Mesenchymal stem cell (in vitro differentiated cells and primary cell): ENCODE measurements around the gene DIPK1A.

ENCODE experiments used
- DNase-seq: peaks from one replicate; pipeline ENCODE4 v3.0.0-alpha.2; 2013
- H2AFZ ChIP-seq: one replicate; pipeline ENCODE4 v1.6.1; 2013; ENCODE audit warnings: low read depth, mild to moderate bottlenecking, control low read depth, inconsistent platforms, low read length, moderate library complexity
- H2AK5ac ChIP-seq: 2 replicates; pipeline ENCODE4 v1.6.1; 2013; ENCODE audit warnings: low read length, moderate library complexity, mild to moderate bottlenecking, inconsistent platforms; ENCODE audit not compliant: severe bottlenecking
- H2BK120ac ChIP-seq: one replicate; pipeline ENCODE4 v1.6.1; 2013; ENCODE audit warnings: low read depth, mild to moderate bottlenecking, inconsistent platforms, low read length, moderate library complexity
- H2BK12ac ChIP-seq, 2 experiments: one replicate each; pipeline ENCODE4 v1.6.1; 2013; ENCODE audit warnings: inconsistent platforms in 2 of 2, low read length in 2 of 2, mild to moderate bottlenecking in 2 of 2, moderate library complexity in 2 of 2, control low read depth in 1 of 2
- H2BK15ac ChIP-seq: one replicate; pipeline ENCODE4 v1.6.1; 2013; ENCODE audit warnings: mild to moderate bottlenecking, low read depth, inconsistent platforms; ENCODE audit not compliant: poor library complexity, severe bottlenecking
- H2BK5ac ChIP-seq: 2 replicates; pipeline ENCODE4 v1.6.1; 2013; ENCODE audit warnings: low read depth, mild to moderate bottlenecking, low read length, control low read depth, inconsistent platforms; ENCODE audit not compliant: poor library complexity, severe bottlenecking
- H3K14ac ChIP-seq, 2 experiments: one replicate each; pipeline ENCODE4 v1.6.1; 2013; ENCODE audit warnings: inconsistent platforms in 2 of 2, low read length in 2 of 2, control low read depth in 1 of 2, mild to moderate bottlenecking in 1 of 2, moderate library complexity in 1 of 2
- H3K18ac ChIP-seq, 2 experiments: one replicate each; pipeline ENCODE4 v1.6.1; 2013; ENCODE audit warnings: inconsistent platforms in 2 of 2, low read length in 2 of 2, control low read depth in 1 of 2, low read depth in 1 of 2, mild to moderate bottlenecking in 1 of 2
- H3K23ac ChIP-seq, 2 experiments: one replicate each; pipeline ENCODE4 v1.6.1; 2013; ENCODE audit warnings: inconsistent platforms in 2 of 2, low read length in 2 of 2, mild to moderate bottlenecking in 2 of 2, moderate library complexity in 2 of 2, control low read depth in 1 of 2
- H3K27ac ChIP-seq: 2 replicates; pipeline ENCODE4 v1.5.1; 2013; ENCODE audit warnings: mild to moderate bottlenecking, moderate library complexity, low read length, control low read depth, inconsistent platforms; ENCODE audit not compliant: poor library complexity, severe bottlenecking
- H3K27me3 ChIP-seq, 2 experiments: 2 replicates each; pipeline versions ENCODE4 v1.6.1 to v1.7.0; 2013; ENCODE audit warnings: low read length in 2 of 2, mild to moderate bottlenecking in 2 of 2, moderate library complexity in 2 of 2, control low read depth in 1 of 2, inconsistent platforms in 1 of 2; ENCODE audit not compliant: control insufficient read depth in 1 of 2, insufficient read depth in 1 of 2
- H3K36me3 ChIP-seq, 2 experiments: 2 replicates each; pipeline versions ENCODE4 v1.6.1 to v1.7.0; 2013; ENCODE audit warnings: low read length in 2 of 2, control low read depth in 1 of 2, inconsistent platforms in 1 of 2, low read depth in 1 of 2, mild to moderate bottlenecking in 1 of 2; ENCODE audit not compliant: insufficient read depth in 2 of 2, control insufficient read depth in 1 of 2
- H3K4ac ChIP-seq, 2 experiments: one replicate each; pipeline ENCODE4 v1.6.1; 2013; ENCODE audit warnings: inconsistent platforms in 2 of 2, low read length in 2 of 2, mild to moderate bottlenecking in 2 of 2, moderate library complexity in 2 of 2, control low read depth in 1 of 2, low read depth in 1 of 2
- H3K4me1 ChIP-seq: 2 replicates; pipeline ENCODE4 v1.6.1; 2013; ENCODE audit warnings: low read depth, low read length, control low read depth; ENCODE audit not compliant: control insufficient read depth, insufficient read depth
- H3K4me2 ChIP-seq: 2 replicates; pipeline ENCODE4 v1.6.1; 2013; ENCODE audit warnings: low read length, mild to moderate bottlenecking, inconsistent platforms; ENCODE audit not compliant: poor library complexity, severe bottlenecking
- H3K4me3 ChIP-seq, 2 experiments: 2 replicates each; pipeline versions ENCODE4 v1.5.1 to v1.7.0; 2013; ENCODE audit warnings: low read length in 2 of 2, mild to moderate bottlenecking in 2 of 2, control low read depth in 1 of 2, low read depth in 1 of 2; ENCODE audit not compliant: insufficient read depth in 1 of 2
- H3K79me1 ChIP-seq: replicated peaks from 2 replicates; pipeline ENCODE4 v1.6.1; 2013; ENCODE audit warnings: mild to moderate bottlenecking, control low read depth, low read length, inconsistent platforms; ENCODE audit not compliant: poor library complexity, severe bottlenecking
- H3K9ac ChIP-seq: 2 replicates; pipeline ENCODE4 v1.7.0; 2013; ENCODE audit warnings: mild to moderate bottlenecking, low read length, moderate library complexity
- H3K9me3 ChIP-seq: 2 replicates; pipeline ENCODE4 v1.7.0; 2013; ENCODE audit warnings: mild to moderate bottlenecking, low read length; ENCODE audit not compliant: control insufficient read depth
- H4K8ac ChIP-seq: one replicate; pipeline ENCODE4 v1.6.1; 2013; ENCODE audit warnings: inconsistent platforms, mild to moderate bottlenecking, low read length, moderate library complexity
- H4K91ac ChIP-seq: one replicate; pipeline ENCODE4 v1.6.1; 2013; ENCODE audit warnings: mild to moderate bottlenecking, low read length, inconsistent platforms
- WGBS: methylation state at CpG from one replicate; pipeline ENCODE4 v1.1.7; 2013; ENCODE audit warnings: mixed read lengths; 5-methylcytosine and 5-hydroxymethylcytosine counted together

DIPK1A gene

GRCh38 chr1:92956254-92957029, 4.8 kb downstream of the DIPK1A start:
- Histone ChIP-seq H2BK15ac (no peak overlapping the region), H3K14ac (no peak overlapping the region)

GRCh38 chr1:92953491-92953890, 7.8 kb downstream of the DIPK1A start:
- H3K36me3 ChIP-seq: no peaks in the 10 kb centered on the region
- H3K79me1 ChIP-seq: peaks cover 1% of the 10 kb centered on the region
- no peak overlapping the region for H2AK5ac ChIP-seq
- whole genome bisulfite sequencing: 100% methylated on average over 1 of the region's 3 CpGs
- H2AFZ ChIP-seq: no peak overlapping the region
- H3K27me3 ChIP-seq: no peaks in the 10 kb centered on the region
- no peaks in the 10 kb centered on the region for H3K4me1 ChIP-seq
- H2BK5ac ChIP-seq: no peak overlapping the region
- H2BK15ac ChIP-seq: no peak overlapping the region
- H4K91ac ChIP-seq: no peak overlapping the region
- H2BK120ac ChIP-seq: no peak overlapping the region
- no peak overlapping the region for H3K9ac ChIP-seq
- H3K14ac ChIP-seq: no peak overlapping the region
- H3K9me3 ChIP-seq: no peaks in the 10 kb centered on the region
- no peak overlapping the region for H3K4me2 ChIP-seq
- H3K27ac ChIP-seq: no peak overlapping the region
- no peak overlapping the region for H3K23ac ChIP-seq
- DNase-seq: no peak
- H3K4ac ChIP-seq: no peak overlapping the region
- no peak overlapping the region for H3K18ac ChIP-seq
- H3K4me3 ChIP-seq: no peak overlapping the region
- no peak overlapping the region for H2BK12ac ChIP-seq
- no peak overlapping the region for H4K8ac ChIP-seq

More at GRCh38 chr1:92956254-92957029, 4.8 kb downstream of the DIPK1A start:
- Histone ChIP-seq H3K4me3 (no peak overlapping the region), H3K23ac (no peak overlapping the region), H3K36me3 (no peaks in the 10 kb centered on the region), H3K9ac (no peak overlapping the region), H2BK5ac (no peak overlapping the region), H2BK120ac (no peak overlapping the region), H3K4me1 (peaks cover 2% of the 10 kb centered on the region), H3K4ac (no peak overlapping the region), H3K79me1 (peaks cover 1% of the 10 kb centered on the region), H3K27ac (no peak overlapping the region), H4K8ac (no peak overlapping the region), H3K9me3 (no peaks in the 10 kb centered on the region), H3K18ac (no peak overlapping the region), H2AK5ac (no peak overlapping the region), H2AFZ (no peak overlapping the region), H3K27me3 (no peaks in the 10 kb centered on the region), H2BK12ac (no peak overlapping the region), H4K91ac (no peak overlapping the region), H3K4me2 (no peak overlapping the region)
- no peak for DNase-seq
- WGBS: 58% methylated on average over 2 of the region's 2 CpGs

GRCh38 chr1:92952714-92953113, 8.5 kb downstream of the DIPK1A start:
- no CpG with 5 or more reads among the region's 1 CpG for WGBS
- no peak overlapping the region for H3K4ac ChIP-seq
- H3K4me1 ChIP-seq: no peaks in the 10 kb centered on the region
- no peak overlapping the region for H3K4me2 ChIP-seq
- H4K91ac ChIP-seq: no peak overlapping the region
- H3K27ac ChIP-seq: no peak overlapping the region
- H2BK120ac ChIP-seq: no peak overlapping the region
- H2BK5ac ChIP-seq: no peak overlapping the region
- H3K9ac ChIP-seq: no peak overlapping the region
- no peak overlapping the region for H3K18ac ChIP-seq
- H3K36me3 ChIP-seq: no peaks in the 10 kb centered on the region
- no peak overlapping the region for H2BK15ac ChIP-seq
- no peak overlapping the region for H2BK12ac ChIP-seq
- no peak overlapping the region for H2AFZ ChIP-seq
- H3K14ac ChIP-seq: no peak overlapping the region
- H3K79me1 ChIP-seq: peaks cover 1% of the 10 kb centered on the region
- H3K9me3 ChIP-seq: no peaks in the 10 kb centered on the region
- H3K23ac ChIP-seq: no peak overlapping the region
- H2AK5ac ChIP-seq: no peak overlapping the region
- no peak overlapping the region for H4K8ac ChIP-seq
- H3K4me3 ChIP-seq: no peak overlapping the region
- no peaks in the 10 kb centered on the region for H3K27me3 ChIP-seq
- no peak for DNase-seq

- DNase-seq: peak; percentile 76
- no peaks in the 10 kb centered on the region for H3K9me3 ChIP-seq
- H2AFZ ChIP-seq: no peak overlapping the region
- no peak overlapping the region for H3K27ac ChIP-seq
- H4K91ac ChIP-seq: no peak overlapping the region
- H2AK5ac ChIP-seq: no peak overlapping the region
- H3K36me3 ChIP-seq: no peaks in the 10 kb centered on the region
- no peaks in the 10 kb centered on the region for H3K27me3 ChIP-seq
- no peak overlapping the region for H2BK120ac ChIP-seq
- no peak overlapping the region for H3K23ac ChIP-seq
- peak overlapping the region in 1 of 2 experiments; percentile 52 for H3K18ac ChIP-seq
- no peak overlapping the region for H3K14ac ChIP-seq
- peak overlapping the region in 1 of 2 experiments; percentile 6 for H3K4ac ChIP-seq
- peak overlapping the region; percentile 66 for H4K8ac ChIP-seq
- H3K4me2 ChIP-seq: no peak overlapping the region
- 81% methylated on average over 3 of the region's 4 CpGs for WGBS
- no peak overlapping the region for H2BK5ac ChIP-seq
- peak overlapping the region; percentile 58 for H3K9ac ChIP-seq
- H2BK15ac ChIP-seq: no peak overlapping the region
- H3K4me1 ChIP-seq: no peaks in the 10 kb centered on the region
- H3K4me3 ChIP-seq: peak overlapping the region in 1 of 2 experiments; percentile 50
- H3K79me1 ChIP-seq: peaks cover 1% of the 10 kb centered on the region
- no peak overlapping the region for H2BK12ac ChIP-seq
Measured at GRCh38 chr1:92951141-92951582, 10.1 kb downstream of the DIPK1A start.
